Measurements from ENCODE around the gene RFXANK.
A peak's percentile ranks its signal among the peaks of the same experiment; 100 is the strongest.
"Not testable (repeated sequence)": the region's sequence is repeated elsewhere in the genome, so short reads cannot be mapped to it uniquely, and the experiment has no call there.

RFXANK gene

DNA sequence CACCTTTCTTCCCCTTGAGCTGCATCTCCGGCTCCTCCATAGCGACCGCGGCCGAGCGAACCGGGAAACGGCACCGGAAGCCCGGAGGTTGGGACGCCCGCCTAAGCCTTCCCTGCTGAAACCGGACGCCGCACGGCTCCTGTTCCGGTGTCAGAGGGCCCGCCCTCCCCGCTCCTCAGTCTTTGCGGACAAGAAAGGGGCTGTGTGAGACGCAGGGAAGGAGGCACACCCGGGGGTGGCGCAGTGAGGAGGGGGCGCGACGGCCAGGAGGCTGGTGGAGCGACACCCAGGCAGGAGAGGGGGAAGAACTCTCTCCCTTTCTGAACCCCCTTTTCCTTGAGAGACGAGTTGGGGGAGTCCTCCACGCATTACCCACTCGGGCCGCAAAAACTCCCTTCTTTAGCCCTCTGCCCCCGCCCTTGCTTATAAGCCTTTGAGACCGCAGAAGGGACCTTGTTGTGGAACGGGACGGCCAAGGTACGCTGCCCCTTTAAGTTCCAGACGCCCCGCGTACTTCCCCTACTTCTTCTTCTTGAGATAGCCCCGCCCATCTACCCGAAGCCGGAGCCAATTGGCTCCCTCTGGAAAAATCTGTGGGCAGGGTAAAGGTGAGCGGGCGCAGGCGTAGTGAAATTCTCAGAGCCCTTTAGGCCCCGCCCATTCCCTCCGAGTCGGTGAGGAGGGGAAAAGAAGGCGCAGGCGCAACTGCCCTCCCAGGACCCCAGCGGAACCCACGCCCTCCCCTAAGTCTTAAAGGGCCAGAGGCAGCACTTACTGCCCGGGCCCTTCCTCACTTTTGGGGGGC lies at the start of gene RFXANK, which contains the start of gene BORCS8:
TSS of gene RFXANK (plus strand) at position 181 of the 805 bp plus-strand sequence. CDS start 1,689 bp downstream, outside the sequence.
TSS of gene BORCS8 (minus strand) at position 75 of the 805 bp plus-strand sequence. CDS start at position 40, 35 bp downstream.
- Mint-ChIP-seq H3K4me3 (peak within 1 kb of the TSS; percentile 98), H3K27me3 (no peaks in the 10 kb centered on the region), H3K9me3 (no peaks in the 10 kb centered on the region), H3K27ac (peak within 1 kb of the TSS; percentile 99), H3K36me3 (peaks cover 1% of the 10 kb centered on the region), H3K4me1 (peaks cover 42% of the 10 kb centered on the region)

DNA sequence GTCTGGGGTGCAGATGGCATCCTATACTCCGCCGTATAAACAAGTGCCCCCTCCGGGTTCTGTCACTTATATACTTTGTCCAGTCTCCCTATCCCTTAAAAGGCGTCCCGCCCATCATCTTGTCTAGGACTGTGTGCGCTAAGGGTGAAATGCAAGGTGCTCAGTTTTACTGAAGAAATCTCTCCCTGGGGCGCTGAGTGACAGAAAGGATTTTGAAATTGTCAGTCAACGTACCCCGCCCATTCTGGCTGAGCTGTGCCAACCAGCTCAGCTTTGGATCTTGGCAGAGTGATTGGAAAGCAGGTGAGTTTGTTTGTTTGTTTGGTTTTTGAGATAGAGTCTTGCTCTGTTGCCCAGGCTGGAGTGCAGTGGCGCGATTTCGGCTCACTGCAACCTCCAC lies 49.7 kb upstream of the RFXANK start:
- Mint-ChIP-seq H3K27ac (no peak overlapping the region), H3K4me3 (no peak overlapping the region)

DNA sequence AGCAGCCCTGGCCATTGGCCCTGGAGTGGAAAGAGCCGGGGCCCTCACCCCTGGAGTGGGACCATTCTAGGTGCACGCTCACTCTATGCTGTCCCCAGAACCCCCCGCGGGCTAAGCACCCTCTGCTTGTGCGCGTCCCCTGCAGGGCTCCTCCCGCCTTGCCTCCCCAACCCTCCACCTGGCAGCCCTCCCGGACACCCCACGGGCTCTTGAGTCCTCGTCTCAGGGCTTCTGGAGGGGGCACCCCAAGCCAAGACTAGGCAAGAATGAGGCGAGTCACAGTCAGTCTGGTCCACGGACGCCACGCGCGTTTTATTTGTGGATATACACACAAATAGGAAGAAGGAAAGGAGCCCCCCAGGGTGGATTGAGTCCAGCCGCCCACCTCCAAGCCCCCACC lies 46.8 kb upstream of the RFXANK start:
- Mint-ChIP-seq H3K9me3 (no peaks in the 10 kb centered on the region), H3K27ac (no peak overlapping the region), H3K27me3 (no peaks in the 10 kb centered on the region), H3K4me1 (no peaks in the 10 kb centered on the region), H3K4me3 (no peak overlapping the region), H3K36me3 (peaks cover 1% of the 10 kb centered on the region)

More for the DNA sequence above, 49.7 kb upstream of the RFXANK start:
- H3K27me3 Mint-ChIP-seq = no peaks in the 10 kb centered on the region
- no peaks in the 10 kb centered on the region for H3K36me3 Mint-ChIP-seq
- H3K9me3 Mint-ChIP-seq = no peaks in the 10 kb centered on the region
- peaks cover 18% of the 10 kb centered on the region for H3K4me1 Mint-ChIP-seq

DNA sequence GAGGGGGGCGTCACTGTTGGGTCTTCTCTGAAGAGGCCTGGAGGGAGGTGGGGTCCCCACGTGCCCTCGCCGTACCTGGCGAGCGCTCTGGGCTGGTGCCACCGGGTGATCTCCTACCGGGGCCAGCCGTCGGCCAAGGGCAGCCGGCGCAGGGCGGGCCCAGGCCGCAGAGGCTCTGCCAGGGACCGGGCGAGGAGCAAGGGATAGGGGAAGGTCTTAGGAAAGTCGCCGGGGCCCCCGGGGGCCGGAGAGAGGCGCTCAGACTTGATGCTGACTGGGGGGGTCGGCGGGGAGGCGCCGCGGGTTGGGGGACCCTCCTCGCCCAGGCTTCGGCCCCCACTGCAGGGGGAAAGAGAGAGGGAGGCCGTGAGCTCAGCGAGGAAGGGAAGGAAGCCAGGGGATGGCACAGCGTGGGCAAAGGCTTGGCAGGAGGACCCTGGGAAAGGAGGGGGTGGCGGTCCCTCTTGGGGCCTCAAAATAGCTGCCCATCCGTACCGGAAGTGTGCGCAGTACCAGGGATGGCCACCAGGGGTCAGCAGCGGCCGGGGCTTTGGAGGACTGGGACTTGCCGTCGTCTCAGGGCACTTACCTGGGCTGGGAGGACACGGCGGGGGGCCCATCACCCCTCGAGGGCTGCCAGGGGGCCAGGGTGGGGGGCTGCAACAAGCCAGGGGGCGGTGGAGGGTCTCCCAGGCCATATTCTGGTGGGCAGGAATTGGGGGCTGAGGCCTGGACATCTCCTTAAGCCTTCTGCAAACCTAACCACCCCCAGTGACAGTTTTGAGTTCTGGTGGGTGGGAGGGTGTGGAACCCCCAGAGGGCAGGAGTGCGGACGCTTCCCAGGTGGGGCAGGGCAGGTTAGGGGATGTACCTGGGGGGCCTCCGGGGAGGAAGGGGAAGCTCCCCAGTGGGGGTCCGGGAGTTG lies 46.1 kb upstream of the RFXANK start:
- H3K27me3 Mint-ChIP-seq = no peaks in the 10 kb centered on the region
- H3K9me3 Mint-ChIP-seq = no peaks in the 10 kb centered on the region

GRCh38 chr19:19146865-19147264 lies 45.2 kb upstream of the RFXANK start:
- Mint-ChIP-seq H3K27me3 (no peaks in the 10 kb centered on the region), H3K9me3 (no peaks in the 10 kb centered on the region), H3K27ac (no peak overlapping the region), H3K4me3 (no peak overlapping the region), H3K4me1 (no peaks in the 10 kb centered on the region), H3K36me3 (peaks cover 1% of the 10 kb centered on the region)

More for the DNA sequence above, 46.1 kb upstream of the RFXANK start:
- H3K4me1 Mint-ChIP-seq = no peaks in the 10 kb centered on the region
- no peak overlapping the region for H3K4me3 Mint-ChIP-seq
- H3K27ac Mint-ChIP-seq = no peak overlapping the region
- H3K36me3 Mint-ChIP-seq = peaks cover 1% of the 10 kb centered on the region

DNA sequence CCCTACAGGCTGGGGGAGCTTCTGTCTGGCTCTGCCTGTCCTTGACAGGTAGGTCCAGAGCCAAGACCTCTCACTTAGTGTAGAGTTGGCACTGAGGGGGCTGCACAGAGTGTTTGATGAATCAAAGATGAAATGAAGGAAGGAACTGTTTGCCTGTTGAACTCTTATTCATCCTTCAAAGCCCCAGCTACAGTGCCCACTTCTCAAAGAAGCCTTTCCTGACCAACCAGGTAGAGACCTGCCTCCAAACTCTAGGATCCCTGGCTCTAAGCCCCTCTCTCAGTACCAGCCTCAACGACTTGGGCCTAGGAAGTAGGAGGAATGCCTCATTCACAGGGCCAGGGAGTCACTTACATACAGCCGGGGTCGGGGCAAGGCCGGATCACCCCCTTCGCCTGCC lies 44.7 kb upstream of the RFXANK start:
- no peaks in the 10 kb centered on the region for H3K9me3 Mint-ChIP-seq

DNA sequence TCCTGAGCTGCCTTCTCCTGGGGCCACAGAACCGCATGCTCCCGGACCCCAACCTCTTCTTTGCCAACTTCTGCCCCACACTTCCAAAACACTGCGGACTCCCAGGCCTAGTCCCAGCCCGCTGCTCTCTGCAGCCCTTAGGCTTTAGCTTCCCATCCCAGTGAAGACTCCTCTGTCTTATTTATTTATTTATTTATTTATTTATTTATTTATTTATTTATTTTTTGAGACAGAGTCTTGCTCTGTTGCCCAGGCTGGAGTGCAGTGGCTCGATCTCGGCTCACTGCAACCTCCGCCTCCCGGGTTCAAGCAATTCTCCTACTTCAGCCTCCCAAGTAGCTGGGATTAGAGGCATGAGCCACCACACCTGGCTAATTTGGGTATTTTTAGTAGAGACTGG lies 43.6 kb upstream of the RFXANK start:
- not testable (repeated sequence) for H3K27me3 Mint-ChIP-seq, H3K9me3 Mint-ChIP-seq, H3K4me1 Mint-ChIP-seq, H3K36me3 Mint-ChIP-seq, H3K27ac Mint-ChIP-seq, H3K4me3 Mint-ChIP-seq

More for the DNA sequence above, 44.7 kb upstream of the RFXANK start:
- H3K36me3 Mint-ChIP-seq = peaks cover 1% of the 10 kb centered on the region
- no peaks in the 10 kb centered on the region for H3K4me1 Mint-ChIP-seq
- no peaks in the 10 kb centered on the region for H3K27me3 Mint-ChIP-seq
- no peak overlapping the region for H3K27ac Mint-ChIP-seq
- no peak overlapping the region for H3K4me3 Mint-ChIP-seq

DNA sequence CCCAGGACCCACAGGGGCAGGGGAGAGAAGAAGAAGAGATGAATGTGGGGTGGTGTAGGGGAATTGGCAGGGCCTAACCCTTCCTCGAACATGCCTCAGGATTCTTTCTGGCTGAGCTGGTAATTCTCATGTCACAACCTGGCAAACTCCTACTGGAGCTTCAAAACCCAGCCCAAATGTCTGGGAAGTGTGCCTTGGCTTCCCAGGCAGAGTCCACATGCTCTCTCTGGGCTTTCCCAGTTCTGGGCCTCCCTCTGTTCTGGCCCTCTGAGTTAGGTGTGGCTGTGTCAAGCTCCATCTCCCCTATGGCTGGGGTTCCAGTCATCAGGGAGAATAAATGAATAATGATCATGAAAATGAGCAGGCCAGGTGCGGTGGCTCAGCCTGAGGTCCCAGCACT lies 42.6 kb upstream of the RFXANK start:
- Mint-ChIP-seq H3K4me3 (no peak overlapping the region), H3K27me3 (no peaks in the 10 kb centered on the region), H3K36me3 (peaks cover 1% of the 10 kb centered on the region), H3K4me1 (no peaks in the 10 kb centered on the region), H3K9me3 (no peaks in the 10 kb centered on the region), H3K27ac (no peak overlapping the region)

GRCh38 chr19:19151418-19151817 lies 40.6 kb upstream of the RFXANK start:
- Mint-ChIP-seq H3K27me3 (no peaks in the 10 kb centered on the region), H3K4me1 (no peaks in the 10 kb centered on the region), H3K4me3 (no peak overlapping the region), H3K27ac (no peak overlapping the region), H3K36me3 (peaks cover 7% of the 10 kb centered on the region), H3K9me3 (no peaks in the 10 kb centered on the region)

DNA sequence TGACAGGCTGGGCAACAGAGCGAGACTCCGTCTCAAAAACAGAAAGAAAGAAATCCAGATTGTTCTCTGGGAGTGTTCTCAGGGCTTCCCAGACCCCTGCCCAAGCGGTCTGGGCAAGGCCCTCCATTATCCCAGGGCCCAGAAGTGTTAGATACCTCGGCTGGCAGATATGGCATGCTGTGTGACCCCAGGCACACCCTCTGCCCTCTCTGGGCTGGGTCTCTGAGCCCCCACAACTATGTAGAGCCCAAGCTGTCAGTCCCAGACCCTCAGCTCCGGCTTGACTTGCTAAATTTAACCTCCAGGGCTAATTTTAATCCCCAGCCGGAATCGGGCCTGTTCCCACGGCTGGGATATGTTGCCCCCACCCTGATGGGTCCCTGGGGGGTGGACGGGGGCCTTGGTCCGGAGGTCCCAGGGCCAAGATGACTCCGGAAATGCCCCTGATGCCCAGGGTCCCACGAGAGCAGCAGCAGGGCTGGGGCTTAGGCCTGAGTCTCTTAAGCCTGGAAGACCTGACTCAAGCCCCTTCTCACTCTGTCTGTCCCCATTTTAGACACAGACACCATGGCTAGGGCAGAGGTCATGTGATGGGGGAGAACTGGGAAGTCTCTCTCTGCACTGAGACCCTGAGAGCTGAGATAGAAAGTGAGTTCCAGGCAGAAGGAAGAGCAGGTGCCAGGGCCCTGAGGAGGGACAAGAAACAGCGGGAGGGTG lies 39.2 kb upstream of the RFXANK start:
- H3K4me1 Mint-ChIP-seq = no peaks in the 10 kb centered on the region
- H3K36me3 Mint-ChIP-seq = peaks cover 5% of the 10 kb centered on the region
- H3K9me3 Mint-ChIP-seq = no peaks in the 10 kb centered on the region
- H3K27me3 Mint-ChIP-seq = no peaks in the 10 kb centered on the region
- H3K27ac Mint-ChIP-seq = no peak overlapping the region
- no peak overlapping the region for H3K4me3 Mint-ChIP-seq

DNA sequence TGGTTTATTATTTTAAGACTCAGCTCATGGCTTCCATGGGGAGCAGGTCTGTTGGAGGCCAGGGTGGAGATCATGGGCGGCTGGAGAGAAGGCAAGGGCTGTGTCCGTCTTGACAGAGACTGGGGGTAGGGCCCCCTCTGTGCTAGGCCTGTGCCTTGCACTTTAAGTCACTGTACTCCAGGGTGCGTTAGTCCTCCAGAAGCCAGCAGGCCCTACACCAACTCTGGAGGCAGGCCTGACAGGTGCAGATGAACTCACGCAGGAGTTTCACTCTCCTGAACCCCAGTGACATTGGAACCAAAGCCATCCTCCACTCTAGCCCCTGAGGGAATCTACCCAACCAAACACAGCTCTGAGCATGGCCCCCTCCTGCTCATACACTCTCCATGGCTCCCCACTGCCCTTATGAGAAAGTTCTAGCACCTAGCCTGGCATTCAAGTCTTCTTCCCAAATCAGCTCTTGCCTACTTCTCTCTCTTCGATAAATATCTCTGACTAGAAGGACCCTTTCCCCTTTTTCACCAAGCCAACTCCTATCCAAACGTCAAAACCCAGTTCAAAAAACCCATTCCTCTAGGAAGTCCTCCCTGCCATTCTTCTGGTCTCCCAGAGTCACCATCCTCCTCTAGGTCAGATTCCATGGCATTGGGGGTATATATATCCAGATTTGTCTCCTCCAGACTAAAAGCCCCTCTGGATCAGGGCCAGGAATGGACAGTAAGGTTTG lies 37.1 kb upstream of the RFXANK start:
- Mint-ChIP-seq H3K27me3 (no peaks in the 10 kb centered on the region), H3K9me3 (no peaks in the 10 kb centered on the region), H3K27ac (no peak overlapping the region), H3K4me1 (no peaks in the 10 kb centered on the region), H3K36me3 (peaks cover 5% of the 10 kb centered on the region), H3K4me3 (no peak overlapping the region)

- peaks cover 5% of the 10 kb centered on the region for H3K36me3 Mint-ChIP-seq
- no peak overlapping the region for H3K4me3 Mint-ChIP-seq
- H3K4me1 Mint-ChIP-seq = no peaks in the 10 kb centered on the region
- no peaks in the 10 kb centered on the region for H3K9me3 Mint-ChIP-seq
- no peak overlapping the region for H3K27ac Mint-ChIP-seq
- H3K27me3 Mint-ChIP-seq = no peaks in the 10 kb centered on the region
Observed at GRCh38 chr19:19155495-19156219, 36.4 kb upstream of the RFXANK start.

GRCh38 chr19:19157808-19158207 lies 34.2 kb upstream of the RFXANK start:
- Mint-ChIP-seq H3K36me3 (peaks cover 5% of the 10 kb centered on the region), H3K4me3 (no peak overlapping the region), H3K27me3 (no peaks in the 10 kb centered on the region), H3K4me1 (peaks cover 4% of the 10 kb centered on the region), H3K27ac (no peak overlapping the region), H3K9me3 (no peaks in the 10 kb centered on the region)

DNA sequence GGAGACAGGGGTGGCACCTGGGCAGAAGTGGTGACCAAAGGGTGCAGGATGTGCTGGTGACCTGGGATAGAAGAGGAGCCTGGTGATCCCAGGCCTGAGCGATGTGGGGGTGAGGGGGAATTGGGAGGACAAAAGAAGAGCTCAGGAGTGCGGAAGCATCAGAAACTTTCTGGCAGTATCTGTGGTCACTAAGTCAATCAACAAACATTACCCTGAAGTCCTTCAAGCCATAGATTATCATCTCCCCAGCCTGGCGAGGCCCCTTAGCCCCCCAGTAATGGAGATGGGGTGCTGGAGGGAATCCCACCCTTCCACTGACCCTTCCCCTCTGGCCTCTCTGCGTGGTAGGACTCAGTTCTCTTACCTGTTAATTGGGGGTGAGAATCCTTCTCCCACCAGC lies 32.5 kb upstream of the RFXANK start:
- H3K4me1 Mint-ChIP-seq = peaks cover 4% of the 10 kb centered on the region
- H3K27ac Mint-ChIP-seq = no peak overlapping the region
- no peaks in the 10 kb centered on the region for H3K27me3 Mint-ChIP-seq
- no peaks in the 10 kb centered on the region for H3K9me3 Mint-ChIP-seq
- peaks cover 5% of the 10 kb centered on the region for H3K36me3 Mint-ChIP-seq
- no peak overlapping the region for H3K4me3 Mint-ChIP-seq
